Epidermal melanocyte (primary cell): ENCODE results near the gene CCL19.

ENCODE experiments used
- DNase-seq: peaks from one replicate; pipeline ENCODE4 v3.0.0; 2011; ENCODE audit warnings: low spot score; ENCODE audit not compliant: insufficient read length

Gene CCL19

GRCh38 chr9:34663303-34663605 is 27.8 kb downstream of the CCL19 start:
- no peak for DNase-seq

GRCh38 chr9:34662526-34663302 is 28.4 kb downstream of the CCL19 start, which contains the start of gene CCL27:
Gene CCL27, minus strand, starts transcription at chr9:34662657. Its CDS starts 24 bp downstream, at chr9:34662633.
- no peak for DNase-seq

GRCh38 chr9:34659592-34660253 is 31.4 kb downstream of the CCL19 start:
- no peak for DNase-seq

- DNase-seq = no peak
Observed at GRCh38 chr9:34658461-34658860, 32.6 kb downstream of the CCL19 start.

- no peak for DNase-seq
Observed at GRCh38 chr9:34656992-34657391, 34.1 kb downstream of the CCL19 start.

GRCh38 chr9:34655394-34655793 is 35.7 kb downstream of the CCL19 start:
- DNase-seq = no peak

- no peak for DNase-seq
Observed at GRCh38 chr9:34654323-34655051, 36.6 kb downstream of the CCL19 start.

GRCh38 chr9:34653151-34654072 is 37.7 kb downstream of the CCL19 start:
- DNase-seq = no peak

- DNase-seq = no peak
Observed at GRCh38 chr9:34652602-34653000, 38.5 kb downstream of the CCL19 start.

GRCh38 chr9:34651876-34652601 is 39.0 kb downstream of the CCL19 start, which contains the start of gene IL11RA:
Gene IL11RA, plus strand, starts transcription at chr9:34652185. Its CDS starts 3,033 bp downstream, at chr9:34655218.
- DNase-seq = peak; percentile 91

- DNase-seq = no peak
Observed at GRCh38 chr9:34651321-34651720, 39.8 kb downstream of the CCL19 start.

GRCh38 chr9:34650816-34651215 is 40.3 kb downstream of the CCL19 start:
- DNase-seq = no peak

GRCh38 chr9:34648673-34649072 is 42.4 kb downstream of the CCL19 start:
- DNase-seq = no peak

- DNase-seq = no peak
Observed at GRCh38 chr9:34647651-34648050, 43.4 kb downstream of the CCL19 start.

- DNase-seq = no peak
Observed at GRCh38 chr9:34647084-34647403, 44.0 kb downstream of the CCL19 start.

GRCh38 chr9:34646211-34647083 is 44.6 kb downstream of the CCL19 start, which contains the start of gene GALT:
Gene GALT, plus strand, starts transcription at chr9:34646675. Its CDS starts 30 bp downstream, at chr9:34646705.
- peak; percentile 93 for DNase-seq

- DNase-seq = no peak
Observed at GRCh38 chr9:34644766-34645314, 46.2 kb downstream of the CCL19 start.

- DNase-seq = no peak
Observed at GRCh38 chr9:34642679-34643078, 48.4 kb downstream of the CCL19 start.
